GM10266 (cell line): Measurements from ENCODE around the gene ZNF28.

Source experiments
- DNase-seq: peaks from one replicate; pipeline ENCODE4 v3.0.0; 2012; ENCODE audit errors: extremely low spot score
- CTCF ChIP-seq: IDR thresholded peaks from 2 replicates; pipeline ENCODE4 v1.5.1; 2012; ENCODE audit warnings: mild to moderate bottlenecking, low read depth; ENCODE audit not compliant: control insufficient read depth, insufficient read depth; ENCODE audit errors: missing control alignments

ZNF28 gene

GRCh38 chr19:52749780-52750179, 71.7 kb downstream of the ZNF28 start:
- DNase-seq, result no peak
- no peak for TF ChIP-seq CTCF

- no peak for TF ChIP-seq CTCF
- no peak for DNase-seq
Measured at GRCh38 chr19:52748336-52748950, 73.0 kb downstream of the ZNF28 start.
